B cell (primary cell): ENCODE measurements around the gene RPS15. TPM values are rescaled to one million over a fixed set of nuclear protein-coding genes. Genes with fewer than 3 reads are reported as not detected.
A peak's percentile ranks its signal among the peaks of the same experiment; 100 is the strongest.

ENCODE experiments used
- ATAC-seq: fragments of 200-7000 bp; cut with Tn5 transposase; one replicate; pipeline ENCODE4 v1.10.0; 2021; ENCODE audit warnings: low read depth, mild to moderate bottlenecking, moderate number of reproducible peaks, moderate library complexity
- CTCF ChIA-PET: fragments of 350-600 bp; sonication (Branson Sonifier 250); formaldehyde crosslinking; loops from one replicate; lab custom pipeline; 2021; ENCODE audit warnings: antibody characterized with exemption, inconsistent platforms; lab: Charles Lee
- POLR2A ChIA-PET: fragments of 350-600 bp; sonication (Branson Sonifier 250); formaldehyde crosslinking; loops from one replicate; lab custom pipeline; 2021; ENCODE audit warnings: antibody characterized with exemption; lab: Charles Lee
- DNase-seq: peaks from one replicate; pipeline ENCODE4 v3.0.0; 2013
- H2AFZ ChIP-seq: 2 replicates; pipeline ENCODE4 v1.6.1; 2012; ENCODE audit warnings: mild to moderate bottlenecking, low read depth, low read length; ENCODE audit not compliant: insufficient read depth, poor library complexity, severe bottlenecking
- H3K27ac ChIP-seq, 2 donors: 1 replicate in 1 of 2; 2 replicates in 1 of 2; pipeline ENCODE4 v1.5.1; 2012 to 2013; ENCODE audit warnings: low read length in 2 of 2, mild to moderate bottlenecking in 2 of 2, moderate library complexity in 1 of 2
- H3K27me3 ChIP-seq, 4 experiments: fragments of 200-600 bp in 1 of 4; sonication (generic) in 1 of 4; replicated peaks in 1 of 4; 1 replicate in 2 of 4; 2 replicates in 2 of 4; pipeline versions ENCODE4 v1.6.1 to v1.7.0; 2013 to 2016; ENCODE audit warnings: low read length in 3 of 4, mild to moderate bottlenecking in 2 of 4, mixed read lengths in 1 of 4, moderate library complexity in 1 of 4; ENCODE audit not compliant: insufficient read depth in 4 of 4, control insufficient read depth in 3 of 4; ENCODE audit errors: control extremely low read depth in 1 of 4
- H3K36me3 ChIP-seq, 2 experiments: replicated peaks in 1 of 2; 1 replicate in 1 of 2; 2 replicates in 1 of 2; pipeline versions ENCODE4 v1.6.1 to v1.7.1; 2013; ENCODE audit warnings: low read length in 1 of 2; ENCODE audit not compliant: insufficient read depth in 2 of 2, control insufficient read depth in 1 of 2; ENCODE audit errors: control extremely low read depth in 1 of 2, extremely low read depth in 1 of 2
- H3K4me1 ChIP-seq, 2 donors: fragments of 200-600 bp in 1 of 2; sonication (generic) in 1 of 2; 1 replicate in 1 of 2; 2 replicates in 1 of 2; pipeline versions ENCODE4 v1.5.1 to v1.6.1; 2013 to 2017; ENCODE audit warnings: low read length in 2 of 2; ENCODE audit not compliant: control insufficient read depth in 2 of 2, insufficient read depth in 2 of 2
- H3K4me2 ChIP-seq: replicated peaks from 2 replicates; pipeline ENCODE3; 2012; ENCODE audit warnings: mild to moderate bottlenecking, low read depth, low read length; ENCODE audit not compliant: poor library complexity, severe bottlenecking
- H3K4me3 ChIP-seq, 5 experiments: fragments of 200-600 bp in 1 of 5; sonication (generic) in 1 of 5; 1 replicate in 3 of 5; 2 replicates in 2 of 5; pipeline versions ENCODE4 v1.5.1 to v1.7.0; 2011 to 2016; ENCODE audit warnings: low read length in 4 of 5, mild to moderate bottlenecking in 4 of 5, low read depth in 2 of 5, control low read depth in 1 of 5, moderate library complexity in 1 of 5; ENCODE audit not compliant: insufficient read depth in 1 of 5; ENCODE audit errors: control extremely low read depth in 1 of 5, extremely low read depth in 1 of 5
- H3K79me2 ChIP-seq: fragments of 200-600 bp; sonication (generic); one replicate; pipeline ENCODE4 v1.6.0; 2016; ENCODE audit warnings: low read length; ENCODE audit not compliant: control insufficient read depth, insufficient read depth
- H3K9ac ChIP-seq: fragments of 200-600 bp; sonication (generic); 2 replicates; pipeline ENCODE4 v1.6.1; 2017; ENCODE audit warnings: mild to moderate bottlenecking, low read length, moderate library complexity
- H3K9me3 ChIP-seq, 3 donors: one replicate each; pipeline versions ENCODE4 v1.6.1 to v1.7.1; 2013; ENCODE audit warnings: low read length in 2 of 3; ENCODE audit not compliant: control insufficient read depth in 2 of 3, insufficient read depth in 1 of 3; ENCODE audit errors: control extremely low read depth in 1 of 3
- H4K20me1 ChIP-seq: 2 replicates; pipeline ENCODE4 v1.6.0; 2012; ENCODE audit warnings: mild to moderate bottlenecking, low read length; ENCODE audit not compliant: insufficient read depth, control insufficient read depth, poor library complexity, severe bottlenecking
- H3K27ac Mint-ChIP-seq: one replicate; pipeline ENCODE4 v1.8.0; 2021; ENCODE audit warnings: mixed read lengths
- H3K27me3 Mint-ChIP-seq: one replicate; pipeline ENCODE4 v1.8.0; 2021; ENCODE audit warnings: mixed read lengths
- H3K4me1 Mint-ChIP-seq: one replicate; pipeline ENCODE4 v1.8.0; 2021; ENCODE audit warnings: mixed read lengths
- H3K4me3 Mint-ChIP-seq: one replicate; pipeline ENCODE4 v1.8.0; 2021; ENCODE audit warnings: mixed read lengths
- H3K9me3 Mint-ChIP-seq: one replicate; pipeline ENCODE4 v1.8.0; 2022; ENCODE audit warnings: mixed read lengths; ENCODE audit not compliant: insufficient read depth
- EZH2 ChIP-seq: IDR thresholded peaks from 2 replicates; pipeline ENCODE4 v1.6.1; 2012; ENCODE audit warnings: borderline replicate concordance, low read depth, mild to moderate bottlenecking, moderate library complexity, low read length; ENCODE audit not compliant: insufficient read depth, poor library complexity, severe bottlenecking
- WGBS: methylation state at CpG from one replicate; pipeline ENCODE4 v1.1.5; 2013; ENCODE audit warnings: missing lambda C conversion rate; ENCODE audit not compliant: insufficient coverage; 5-methylcytosine and 5-hydroxymethylcytosine counted together
- intact Hi-C: fragments of 100-400 bp; cut with micrococcal nuclease; formaldehyde crosslinking; loops from one replicate; pipeline ENCODE4 v1.10.0; 2022
- polyA plus RNA-seq: library from polyadenylated mRNA; depleted of rRNA; stranded (reverse); fragments of >200 nt; gene quantifications from 2 replicates; pipeline ENCODE4 v1.2.3, GENCODE V29; 2012
- total RNA-seq, 2 donors: library from RNA; stranded (reverse); fragments of 120-200 nt in 1 of 2; gene quantifications; 1 replicate in 1 of 2; 2 replicates in 1 of 2; pipeline versions ENCODE4 v1.2.3 to v1.2.4, GENCODE V29; 2013 to 2022
- TF ChIP-seq, protein P1 (sequence below): fragments of 200-600 bp; IDR thresholded peaks from one replicate; pipeline ENCODE4 v1.8.0; 2022; ENCODE audit warnings: antibody characterized with exemption, mild to moderate bottlenecking

The RPS15 gene
- total and polyA plus RNA-seq, 2 donors (not counting 1 experiment from before 2014, with no cell fraction given), result 1,520 to 6,007 TPM

DNA sequence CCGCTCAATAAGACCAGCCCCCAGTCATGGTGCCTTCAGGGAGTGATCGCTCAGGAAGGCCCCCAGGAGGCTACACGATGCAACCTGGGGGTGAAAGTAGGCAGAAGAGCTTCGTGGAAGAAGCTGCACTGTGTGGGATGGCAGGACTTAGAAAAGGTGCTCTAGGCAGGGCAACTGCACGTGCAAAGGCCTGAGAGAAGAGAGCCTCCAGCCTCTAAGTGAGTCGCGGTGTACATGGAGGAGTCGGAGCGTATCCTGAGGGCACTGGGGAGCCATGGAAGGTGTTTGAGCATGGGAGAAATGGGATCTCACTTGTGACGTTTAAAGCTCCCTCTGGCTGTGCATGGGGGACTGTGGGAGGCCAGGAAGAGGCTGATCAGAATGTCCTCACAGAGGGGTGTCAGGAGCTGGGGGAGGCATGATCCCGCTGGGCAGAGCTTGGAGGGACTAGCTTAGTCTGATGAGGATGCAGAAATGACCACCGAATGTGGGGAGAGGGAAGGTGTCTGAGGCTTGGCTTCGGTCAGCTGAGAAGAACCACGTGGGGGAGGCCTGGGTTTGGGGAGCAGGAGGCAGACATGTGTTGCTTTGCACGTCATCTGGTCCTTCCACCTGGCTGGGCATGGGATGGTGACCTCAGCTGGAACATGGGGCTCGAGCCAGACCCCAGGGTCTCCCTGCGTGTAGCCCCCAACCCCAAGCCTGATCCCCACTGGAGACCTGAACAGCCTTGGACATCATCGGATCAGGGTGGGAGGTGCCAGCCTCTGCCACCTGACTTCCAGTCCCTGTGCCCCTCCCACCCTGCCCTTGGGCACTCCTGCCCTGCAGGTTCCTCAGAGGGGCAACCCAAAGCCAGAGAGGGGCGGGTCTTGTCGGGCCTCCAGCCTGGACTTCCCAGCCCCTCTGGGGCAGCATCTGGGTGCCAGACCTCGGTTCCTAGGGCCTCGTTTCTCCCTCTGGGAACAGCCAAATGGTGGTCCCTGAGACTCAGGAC lies 12.8 kb downstream of the RPS15 start:
- Mint-ChIP-seq H3K27me3 (peaks cover 49% of the 10 kb centered on the region), H3K27ac (no peak overlapping the region), H3K4me1 (peaks cover 34% of the 10 kb centered on the region), H3K4me3 (peak overlapping the region; percentile 33), H3K9me3 (no peaks in the 10 kb centered on the region)
- Histone ChIP-seq H4K20me1 (peaks cover 15% of the 10 kb centered on the region), H3K36me3 (no peaks in the 10 kb centered on the region), H3K9me3 (peaks cover 0 to 52% (median 0%) of the 10 kb centered on the region in 3 donors), H3K4me3 (no peak overlapping the region), H3K4me1 (peaks cover 35 to 44% of the 10 kb centered on the region in 2 donors), H3K27ac (no peak overlapping the region), H3K79me2 (no peaks in the 10 kb centered on the region), H3K27me3 (peaks cover 0 to 84% (median 56%) of the 10 kb centered on the region in 4 experiments), H2AFZ (no peak overlapping the region), H3K9ac (no peak overlapping the region), H3K4me2 (no peak overlapping the region)
- DNase-seq (no peak), ATAC-seq (no peak)
- TF ChIP-seq, protein P1, sequence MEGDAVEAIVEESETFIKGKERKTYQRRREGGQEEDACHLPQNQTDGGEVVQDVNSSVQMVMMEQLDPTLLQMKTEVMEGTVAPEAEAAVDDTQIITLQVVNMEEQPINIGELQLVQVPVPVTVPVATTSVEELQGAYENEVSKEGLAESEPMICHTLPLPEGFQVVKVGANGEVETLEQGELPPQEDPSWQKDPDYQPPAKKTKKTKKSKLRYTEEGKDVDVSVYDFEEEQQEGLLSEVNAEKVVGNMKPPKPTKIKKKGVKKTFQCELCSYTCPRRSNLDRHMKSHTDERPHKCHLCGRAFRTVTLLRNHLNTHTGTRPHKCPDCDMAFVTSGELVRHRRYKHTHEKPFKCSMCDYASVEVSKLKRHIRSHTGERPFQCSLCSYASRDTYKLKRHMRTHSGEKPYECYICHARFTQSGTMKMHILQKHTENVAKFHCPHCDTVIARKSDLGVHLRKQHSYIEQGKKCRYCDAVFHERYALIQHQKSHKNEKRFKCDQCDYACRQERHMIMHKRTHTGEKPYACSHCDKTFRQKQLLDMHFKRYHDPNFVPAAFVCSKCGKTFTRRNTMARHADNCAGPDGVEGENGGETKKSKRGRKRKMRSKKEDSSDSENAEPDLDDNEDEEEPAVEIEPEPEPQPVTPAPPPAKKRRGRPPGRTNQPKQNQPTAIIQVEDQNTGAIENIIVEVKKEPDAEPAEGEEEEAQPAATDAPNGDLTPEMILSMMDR, result no peak
- no peak for TF ChIP-seq EZH2
- WGBS, result 59% methylated on average over 21 of the region's 22 CpGs
- intact Hi-C loops, result no loop called here
- CTCF ChIA-PET, result interaction anchor here (1.1 kb wide), 1 partner anchor 369 kb away, joined by 3 read pairs; no protein-coding TSS in a partner anchor
- POLR2A ChIA-PET, result interaction anchor here (0.9 kb wide), 1 partner anchor 20 kb away, joined by 5 read pairs; no protein-coding TSS in a partner anchor
